Purkinje cell (primary cell): ENCODE measurements around the gene CLEC18B. TPM values are rescaled to one million over a fixed set of nuclear protein-coding genes. Genes with fewer than 3 reads are reported as not detected.

Experiments
- polyA plus RNA-seq: library from polyadenylated mRNA; unstranded; fragments of >200 nt; fragmentation: Nextera tagmentation; gene quantifications from 2 replicates; pipeline ENCODE4 v1.2.1, GENCODE V29; 2014

The CLEC18B gene
- not detected in 2 replicates for polyA plus RNA-seq

GRCh38 chr16:74420612-74421481, at the start of gene CLEC18B:
TSS of gene CLEC18B (minus strand) at chr16:74421478. CDS start at chr16:74421270, 208 bp downstream.

Other genes with a start within 250 kb of the CLEC18B start
- gene PSMD7, start 124.7 kb downstream of the CLEC18B start, polyA plus RNA-seq: 134 and 163 TPM in 2 replicates
- gene NPIPB15, start 45.2 kb downstream of the CLEC18B start, polyA plus RNA-seq: 2.3 and 4.3 TPM in 2 replicates
- 76.7 and 92.4 TPM in 2 replicates for gene GLG1, start 185.6 kb upstream of the CLEC18B start, polyA plus RNA-seq
- gene RFWD3, start 245.4 kb upstream of the CLEC18B start, polyA plus RNA-seq: 0.74 and 0.77 TPM in 2 replicates